ENCODE data around the gene ST6GAL1. TPM values are rescaled to one million over a fixed set of nuclear protein-coding genes. Genes with fewer than 3 reads are reported as not detected.

ST6GAL1 gene
- total and polyA plus RNA-seq, 2 of the 4 experiments (the other 2 are of a cell fraction) = 1.4 to 2.9 TPM

GRCh38 chr3:187005827-187006481 is 75.6 kb downstream of the ST6GAL1 start:
- Histone ChIP-seq H3K18ac (ENCODE audit: low read depth, low read length) (no peak overlapping the region), H2BK120ac (ENCODE audit: low read depth, low read length) (no peak overlapping the region), H3K9me3 (ENCODE audit: control insufficient read depth, insufficient read depth, low read length) (no peaks in the 10 kb centered on the region), H3K36me3 (ENCODE audit: control insufficient read depth, insufficient read depth, low read length) (no peaks in the 10 kb centered on the region), H2AK9ac (replicated peaks; ENCODE audit: low read depth, low read length, poor library complexity) (no peak overlapping the region), H2BK5ac (ENCODE audit: low read depth, low read length, poor library complexity, severe bottlenecking) (no peak overlapping the region), H4K5ac (ENCODE audit: low read depth, low read length) (no peak overlapping the region), H3K9me1 (ENCODE audit: insufficient read depth, low read length) (no peaks in the 10 kb centered on the region), H2AK5ac (ENCODE audit: low read depth, low read length) (no peak overlapping the region), H3K4me3 (ENCODE audit: insufficient read depth, low read depth, low read length) (no peak overlapping the region), H3K4me2 (ENCODE audit: low read depth, low read length) (no peak overlapping the region), H3K56ac (ENCODE audit: extremely low read depth, insufficient read depth, low read length) (no peak overlapping the region), H3K79me1 (ENCODE audit: low read depth in 1 of 2, low read length in 2 of 2) (no peaks in the 10 kb centered on the region), H3K4me1 (ENCODE audit: control insufficient read depth, insufficient read depth, low read length) (no peaks in the 10 kb centered on the region), H3K27me3 (ENCODE audit: control insufficient read depth, insufficient read depth, low read length) (no peaks in the 10 kb centered on the region), H4K20me1 (ENCODE audit: insufficient read depth, low read length) (no peaks in the 10 kb centered on the region), H3K4ac (ENCODE audit: low read depth, low read length) (no peak overlapping the region), H3K9ac (ENCODE audit: low read depth, low read length) (no peak overlapping the region), H4K91ac (ENCODE audit: insufficient read depth, low read depth, low read length) (no peak overlapping the region), H3K23ac (ENCODE audit: low read depth, low read length) (no peak overlapping the region), H3K27ac (ENCODE audit: insufficient read depth, low read length) (no peak overlapping the region), H3K14ac (replicated peaks; ENCODE audit: low read depth, low read length) (no peak overlapping the region), H2AFZ (replicated peaks; ENCODE audit: low read length, poor library complexity) (no peak overlapping the region), H4K8ac (ENCODE audit: low read depth in 2 of 2, low read length in 2 of 2) (no peak overlapping the region), H2BK20ac (ENCODE audit: low read depth, low read length) (no peak overlapping the region), H2BK15ac (ENCODE audit: low read depth, low read length) (no peak overlapping the region)
- no TSS peak for BruUV-seq (replicated peaks)
- no peak for ATAC-seq (ENCODE audit: low read depth)
- in situ Hi-C loops (cut with MboI; ENCODE audit: low sequenced_read_pairs) = no loop called here
- POLR2A ChIA-PET (ENCODE audit: unreplicated experiment) = no interaction called here
- dilution Hi-C loops (cut with HindIII; ENCODE audit: low sequenced_read_pairs, unreplicated experiment) = no loop called here
- intact Hi-C loops (cut with micrococcal nuclease) = no loop called here
- no peak for DNase-seq
- 20% methylated on average over 1 of the region's 3 CpGs; no CpG with 5 or more reads in 1 of the 2 experiments for WGBS, 2 experiments (ENCODE audit: extremely low coverage in 2 of 2, insufficient read length in 1 of 2)
- TF ChIP-seq CHD1 (IDR thresholded peaks at IDR 0.05; ENCODE audit: low read depth, low read length) = no peak
- TF ChIP-seq SMC3 (IDR thresholded peaks at IDR 0.05; ENCODE audit: low read depth, low read length) = no peak
- TF ChIP-seq, protein P1, sequence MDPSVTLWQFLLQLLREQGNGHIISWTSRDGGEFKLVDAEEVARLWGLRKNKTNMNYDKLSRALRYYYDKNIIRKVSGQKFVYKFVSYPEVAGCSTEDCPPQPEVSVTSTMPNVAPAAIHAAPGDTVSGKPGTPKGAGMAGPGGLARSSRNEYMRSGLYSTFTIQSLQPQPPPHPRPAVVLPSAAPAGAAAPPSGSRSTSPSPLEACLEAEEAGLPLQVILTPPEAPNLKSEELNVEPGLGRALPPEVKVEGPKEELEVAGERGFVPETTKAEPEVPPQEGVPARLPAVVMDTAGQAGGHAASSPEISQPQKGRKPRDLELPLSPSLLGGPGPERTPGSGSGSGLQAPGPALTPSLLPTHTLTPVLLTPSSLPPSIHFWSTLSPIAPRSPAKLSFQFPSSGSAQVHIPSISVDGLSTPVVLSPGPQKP (IDR thresholded peaks at IDR 0.05; ENCODE audit: borderline replicate concordance, low read depth, low read length) = no peak
- no peak for TF ChIP-seq RFX5 (IDR thresholded peaks at IDR 0.05; ENCODE audit: low read depth, low read length)
- no peak for TF ChIP-seq MAZ (IDR thresholded peaks at IDR 0.05; ENCODE audit: borderline replicate concordance, low read depth, low read length)
- TF ChIP-seq MAFK (IDR thresholded peaks at IDR 0.05; ENCODE audit: low read depth, low read length) = no peak
- no peak for TF ChIP-seq USF2 (IDR thresholded peaks at IDR 0.05; ENCODE audit: low read depth, low read length)
- CTCF ChIA-PET = no interaction called here
